Brain microvascular endothelial cell (primary cell): ENCODE measurements around the gene VGLL4.
A peak's percentile ranks its signal among the peaks of the same experiment; 100 is the strongest.

Experiments
- DNase-seq: peaks from one replicate; pipeline ENCODE4 v3.0.0-alpha.2; 2020
- H3K27ac ChIP-seq: fragments of 250-450 bp; sonication (Bioruptor Pico); 2 replicates; pipeline ENCODE4 v1.5.1; 2020; ENCODE audit warnings: mild to moderate bottlenecking, moderate library complexity
- H3K27me3 ChIP-seq: fragments of 250-450 bp; sonication (Bioruptor Pico); replicated peaks from 2 replicates; pipeline ENCODE4 v1.5.1; 2020; ENCODE audit warnings: mild to moderate bottlenecking
- H3K36me3 ChIP-seq: fragments of 250-450 bp; sonication (Bioruptor Pico); replicated peaks from 2 replicates; pipeline ENCODE4 v1.5.1; 2020; ENCODE audit warnings: mild to moderate bottlenecking
- H3K4me3 ChIP-seq: 2 replicates; pipeline ENCODE4 v1.5.1; 2011; ENCODE audit warnings: low read depth, mild to moderate bottlenecking, control low read depth, low read length, moderate library complexity
- CTCF ChIP-seq: IDR thresholded peaks from 2 replicates; pipeline ENCODE4 v1.5.1; 2011; ENCODE audit warnings: low read depth, mild to moderate bottlenecking, moderate library complexity, low read length, control low read depth, inconsistent platforms; ENCODE audit errors: missing control alignments
- in situ Hi-C: cut with HindIII; loops from 2 replicates; pipeline ENCODE4 v1.10.0; 2017; ENCODE audit warnings: low sequenced_read_pairs, low pct_ligation_motif_present

VGLL4 gene

GRCh38 chr3:11612515-11613188 is 31.1 kb downstream of the VGLL4 start:
- in situ Hi-C loops, result no loop called here
- no peak for TF ChIP-seq CTCF

DNA sequence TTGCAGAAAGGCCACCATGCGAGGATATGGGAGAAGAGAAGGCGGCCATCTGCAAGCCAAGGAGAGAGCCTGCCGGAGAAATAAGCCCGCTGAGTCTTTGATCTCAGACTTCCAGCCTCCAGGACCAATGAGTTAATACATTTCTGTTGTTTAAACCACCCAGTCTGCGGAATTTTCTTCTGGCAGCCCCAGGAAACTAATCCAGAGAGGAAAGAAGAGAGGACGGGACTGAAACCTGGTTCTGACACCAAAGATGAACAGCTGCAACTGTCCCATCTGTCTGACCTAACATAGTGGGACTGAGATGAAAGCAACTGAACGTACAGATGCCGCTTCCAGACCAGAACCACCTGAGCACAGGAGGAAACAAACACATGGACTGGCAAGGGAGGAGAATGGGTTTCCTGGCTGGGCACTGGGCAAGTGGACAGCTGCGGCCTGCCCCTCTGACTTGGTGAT is 32.3 kb downstream of the VGLL4 start:
- in situ Hi-C loops, result no loop called here
- TF ChIP-seq CTCF, result no peak
- peaks cover 6% of the 10 kb centered on the region for H3K36me3 ChIP-seq
- H3K27me3 ChIP-seq, result no peaks in the 10 kb centered on the region
- H3K4me3 ChIP-seq, result no peak overlapping the region
- no peak for DNase-seq
- no peak overlapping the region for H3K27ac ChIP-seq

More at GRCh38 chr3:11612515-11613188, 31.1 kb downstream of the VGLL4 start:
- no peak for DNase-seq
- Histone ChIP-seq H3K4me3 (no peak overlapping the region), H3K36me3 (no peaks in the 10 kb centered on the region), H3K27me3 (no peaks in the 10 kb centered on the region), H3K27ac (no peak overlapping the region)

DNA sequence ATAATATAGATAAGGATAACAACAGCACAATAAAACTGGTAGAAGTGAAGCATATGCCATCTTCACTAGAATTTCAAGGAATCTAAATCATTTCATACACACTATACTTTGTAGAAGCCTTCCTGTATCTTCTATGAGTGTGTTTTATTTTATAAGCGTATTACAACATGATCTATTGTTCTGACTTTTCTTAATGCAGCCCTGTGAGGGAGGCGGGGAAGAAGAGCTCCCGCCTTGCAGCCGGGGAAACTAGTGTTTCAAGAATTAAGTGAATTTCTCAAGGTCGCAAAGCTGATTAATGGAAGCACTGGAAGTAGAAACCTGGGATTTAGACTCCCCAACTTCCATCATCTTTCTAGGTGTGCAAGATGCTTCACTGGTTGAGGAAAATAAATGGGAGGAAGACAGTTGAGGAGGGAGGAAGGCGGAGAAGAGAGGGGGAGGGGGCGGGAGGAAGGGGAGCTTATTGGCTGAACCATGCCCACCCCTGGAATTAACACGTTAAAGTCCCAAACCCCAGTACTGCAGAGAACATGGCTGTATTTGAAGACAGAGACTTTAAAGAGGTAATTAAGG is 32.9 kb downstream of the VGLL4 start:
- Histone ChIP-seq H3K27me3 (no peaks in the 10 kb centered on the region), H3K27ac (peak overlapping the region; percentile 5), H3K36me3 (peaks cover 11% of the 10 kb centered on the region), H3K4me3 (no peak overlapping the region)
- DNase-seq, result no peak
- no peak for TF ChIP-seq CTCF
- in situ Hi-C loops, result no loop called here

DNA sequence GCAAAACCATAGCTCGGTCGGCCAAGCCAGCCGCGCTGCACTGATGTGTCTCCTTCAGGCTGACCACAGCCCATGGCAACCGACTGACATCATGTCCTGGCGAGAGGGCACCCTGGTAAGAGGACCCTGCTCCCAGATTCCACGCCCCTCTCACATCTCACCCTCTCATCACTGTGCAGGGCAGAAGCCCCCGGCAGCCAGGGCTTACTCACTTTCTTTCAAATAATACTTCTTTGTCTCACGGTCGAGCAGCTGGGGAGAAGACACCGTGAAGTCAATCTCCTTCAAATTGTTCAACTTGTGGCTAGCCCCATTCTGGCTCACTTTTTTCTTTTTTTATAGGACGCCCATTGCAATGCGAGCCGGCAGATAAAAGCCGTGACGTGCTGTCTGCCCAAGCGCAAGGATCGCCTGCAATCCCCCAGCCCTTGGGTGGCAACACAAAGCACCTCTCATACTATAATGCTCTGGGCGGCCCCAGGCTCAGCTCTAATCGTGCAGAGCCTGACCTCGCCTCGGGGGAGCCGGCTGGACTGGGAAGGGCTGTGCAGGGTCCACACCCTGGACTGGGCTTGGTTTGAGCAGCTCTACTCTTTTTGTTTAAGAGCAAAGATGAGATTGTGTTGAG is 33.6 kb downstream of the VGLL4 start:
- peak overlapping the region; percentile 26 for H3K4me3 ChIP-seq

GRCh38 chr3:11609481-11609880 is 34.2 kb downstream of the VGLL4 start:
- no peak overlapping the region for H3K4me3 ChIP-seq
- no peak for TF ChIP-seq CTCF
- H3K36me3 ChIP-seq, result peaks cover 11% of the 10 kb centered on the region
- H3K27ac ChIP-seq, result peak overlapping the region; percentile 5
- no peaks in the 10 kb centered on the region for H3K27me3 ChIP-seq
- DNase-seq, result no peak
- in situ Hi-C loops, result no loop called here

More for the DNA sequence above, 33.6 kb downstream of the VGLL4 start:
- no peak for TF ChIP-seq CTCF
- DNase-seq, result peak; percentile 56
- H3K27me3 ChIP-seq, result no peaks in the 10 kb centered on the region
- in situ Hi-C loops, result no loop called here
- H3K36me3 ChIP-seq, result peaks cover 11% of the 10 kb centered on the region
- H3K27ac ChIP-seq, result peak overlapping the region; percentile 5
